KMS-11 (cell line): ENCODE results near the gene GABRR3.

Experiments used
- H2AFZ ChIP-seq: fragments of 200-600 bp; sonication (generic); 2 replicates; pipeline ENCODE4 v1.6.1; 2016; ENCODE audit warnings: antibody characterized with exemption, mixed run types, low read depth
- H3K27ac ChIP-seq: fragments of 200-600 bp; sonication (generic); 2 replicates; pipeline ENCODE4 v1.6.1; 2016; ENCODE audit warnings: mild to moderate bottlenecking, mixed run types
- H3K27me3 ChIP-seq: fragments of 200-600 bp; sonication (generic); 2 replicates; pipeline ENCODE4 v1.6.1; 2017; ENCODE audit warnings: mild to moderate bottlenecking, low read depth, mixed run types, moderate library complexity; ENCODE audit not compliant: insufficient read depth
- H3K36me3 ChIP-seq: fragments of 200-600 bp; sonication (generic); 2 replicates; pipeline ENCODE4 v1.6.1; 2017; ENCODE audit warnings: mild to moderate bottlenecking, mixed run types; ENCODE audit not compliant: insufficient read depth
- H3K4me1 ChIP-seq: fragments of 200-600 bp; sonication (generic); 2 replicates; pipeline ENCODE4 v1.6.1; 2016; ENCODE audit warnings: mild to moderate bottlenecking, low read depth, mixed run types; ENCODE audit not compliant: poor library complexity, severe bottlenecking
- H3K4me2 ChIP-seq: fragments of 200-600 bp; sonication (generic); 2 replicates; pipeline ENCODE4 v1.7.0; 2016; ENCODE audit warnings: mild to moderate bottlenecking, mixed run types
- H3K4me3 ChIP-seq: fragments of 200-600 bp; sonication (generic); IDR thresholded peaks from 2 replicates; pipeline ENCODE4 v1.6.1; 2017; ENCODE audit warnings: low read depth, low read length, mixed read lengths; ENCODE audit not compliant: insufficient read depth
- H3K79me2 ChIP-seq: fragments of 200-600 bp; sonication (generic); 2 replicates; pipeline ENCODE4 v1.6.1; 2016; ENCODE audit warnings: low read depth, mixed run types; ENCODE audit not compliant: insufficient read depth
- H3K9ac ChIP-seq: fragments of 200-600 bp; sonication (generic); 2 replicates; pipeline ENCODE4 v1.6.1; 2016; ENCODE audit warnings: mild to moderate bottlenecking, mixed run types
- H4K20me1 ChIP-seq: fragments of 200-600 bp; sonication (generic); 2 replicates; pipeline ENCODE4 v1.6.1; 2016; ENCODE audit warnings: mild to moderate bottlenecking, mixed run types; ENCODE audit not compliant: insufficient read depth
- TF ChIP-seq, protein P1 (sequence below): fragments of 200-600 bp; sonication (generic); conservative IDR thresholded peaks from 2 replicates; pipeline ENCODE4 v1.6.1; 2017; ENCODE audit warnings: low read depth, mild to moderate bottlenecking, antibody characterized with exemption, low read length, moderate library complexity, mixed read lengths

The GABRR3 gene

GRCh38 chr3:97949110-97949485, 86.0 kb downstream of the GABRR3 start:
- TF ChIP-seq, protein P1, sequence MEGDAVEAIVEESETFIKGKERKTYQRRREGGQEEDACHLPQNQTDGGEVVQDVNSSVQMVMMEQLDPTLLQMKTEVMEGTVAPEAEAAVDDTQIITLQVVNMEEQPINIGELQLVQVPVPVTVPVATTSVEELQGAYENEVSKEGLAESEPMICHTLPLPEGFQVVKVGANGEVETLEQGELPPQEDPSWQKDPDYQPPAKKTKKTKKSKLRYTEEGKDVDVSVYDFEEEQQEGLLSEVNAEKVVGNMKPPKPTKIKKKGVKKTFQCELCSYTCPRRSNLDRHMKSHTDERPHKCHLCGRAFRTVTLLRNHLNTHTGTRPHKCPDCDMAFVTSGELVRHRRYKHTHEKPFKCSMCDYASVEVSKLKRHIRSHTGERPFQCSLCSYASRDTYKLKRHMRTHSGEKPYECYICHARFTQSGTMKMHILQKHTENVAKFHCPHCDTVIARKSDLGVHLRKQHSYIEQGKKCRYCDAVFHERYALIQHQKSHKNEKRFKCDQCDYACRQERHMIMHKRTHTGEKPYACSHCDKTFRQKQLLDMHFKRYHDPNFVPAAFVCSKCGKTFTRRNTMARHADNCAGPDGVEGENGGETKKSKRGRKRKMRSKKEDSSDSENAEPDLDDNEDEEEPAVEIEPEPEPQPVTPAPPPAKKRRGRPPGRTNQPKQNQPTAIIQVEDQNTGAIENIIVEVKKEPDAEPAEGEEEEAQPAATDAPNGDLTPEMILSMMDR, result no peak
- no peaks in the 10 kb centered on the region for H3K79me2 ChIP-seq

DNA sequence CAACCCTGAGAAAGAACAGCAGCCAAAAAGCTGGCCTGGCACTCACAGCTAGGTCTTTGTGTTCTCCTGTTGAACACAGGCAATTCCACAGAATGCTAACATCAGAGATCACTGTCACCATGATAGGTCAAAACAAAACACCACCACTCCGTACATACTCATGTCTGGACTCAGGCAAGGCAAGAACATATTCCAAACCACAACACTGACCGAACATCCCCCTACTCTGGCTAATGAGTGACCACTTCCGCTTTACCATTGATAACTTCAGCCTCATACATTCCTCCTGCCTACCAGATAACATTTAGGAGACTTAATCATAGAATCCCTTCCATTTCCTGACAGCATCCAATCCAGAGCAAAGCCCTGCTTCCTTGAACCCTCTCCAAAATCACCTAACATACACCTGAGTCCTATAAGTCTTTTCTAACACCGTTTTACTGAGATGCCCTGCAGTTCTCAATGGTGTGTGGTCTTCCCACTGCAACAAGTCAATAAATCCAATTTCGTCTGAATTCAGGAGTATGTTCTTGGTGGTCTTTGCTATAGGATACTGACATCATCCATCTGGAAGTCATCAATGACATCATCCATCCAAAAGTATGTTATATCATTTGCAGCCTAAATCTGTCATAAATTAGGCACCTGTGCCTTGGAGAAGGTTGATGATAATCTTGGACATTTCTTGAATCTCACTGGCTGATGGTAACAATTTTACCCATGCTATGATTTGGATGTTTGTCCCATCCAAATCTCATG, 86.6 kb downstream of the GABRR3 start:
- Histone ChIP-seq H4K20me1 (no peaks in the 10 kb centered on the region), H2AFZ (no peak overlapping the region), H3K4me2 (no peak overlapping the region), H3K9ac (no peak overlapping the region), H3K36me3 (peaks cover 5% of the 10 kb centered on the region; the same call in 1 of the 2 replicates), H3K27ac (no peak overlapping the region), H3K4me1 (no peaks in the 10 kb centered on the region), H3K27me3 (no peaks in the 10 kb centered on the region), H3K4me3 (no peak overlapping the region), H3K79me2 (no peaks in the 10 kb centered on the region)
- TF ChIP-seq, protein P1, result no peak

More at GRCh38 chr3:97949110-97949485, 86.0 kb downstream of the GABRR3 start:
- Histone ChIP-seq H3K36me3 (peaks cover 7% of the 10 kb centered on the region; the same call in 1 of the 2 replicates), H2AFZ (no peak overlapping the region), H3K27me3 (no peaks in the 10 kb centered on the region), H3K4me2 (no peak overlapping the region), H3K4me3 (no peak overlapping the region), H3K27ac (no peak overlapping the region), H4K20me1 (no peaks in the 10 kb centered on the region), H3K9ac (no peak overlapping the region), H3K4me1 (no peaks in the 10 kb centered on the region)

- H3K36me3 ChIP-seq, result no peaks in the 10 kb centered on the region
- no peak overlapping the region for H3K9ac ChIP-seq
- H3K4me3 ChIP-seq, result no peak overlapping the region
- H4K20me1 ChIP-seq, result no peaks in the 10 kb centered on the region
- H3K4me2 ChIP-seq, result no peak overlapping the region
- no peaks in the 10 kb centered on the region for H3K4me1 ChIP-seq
- H3K27ac ChIP-seq, result no peak overlapping the region
- no peaks in the 10 kb centered on the region for H3K27me3 ChIP-seq
- no peaks in the 10 kb centered on the region for H3K79me2 ChIP-seq
- TF ChIP-seq, protein P1, result no peak
- no peak overlapping the region for H2AFZ ChIP-seq
These were observed 92.1 kb downstream of the GABRR3 start for GRCh38 chr3:97942801-97943546.

- Histone ChIP-seq H2AFZ (no peak overlapping the region), H3K27me3 (no peaks in the 10 kb centered on the region), H3K9ac (no peak overlapping the region), H3K4me2 (no peak overlapping the region), H3K4me1 (no peaks in the 10 kb centered on the region), H3K4me3 (no peak overlapping the region), H3K27ac (no peak overlapping the region), H4K20me1 (no peaks in the 10 kb centered on the region), H3K36me3 (no peaks in the 10 kb centered on the region), H3K79me2 (no peaks in the 10 kb centered on the region)
- TF ChIP-seq, protein P1, result no peak
These were observed 95.1 kb downstream of the GABRR3 start for GRCh38 chr3:97940034-97940433.
